Activated naive CD8-positive, alpha-beta T cell treated with anti-CD3 and anti-CD28 coated beads, Interleukin-2, amount 10 ng/mL, durations not matched to agents 7 days and 5 days (primary cell): ENCODE measurements around the gene AVEN. TPM values are rescaled to one million over a fixed set of nuclear protein-coding genes. Genes with fewer than 3 reads are reported as not detected.

ENCODE experiments used
- ATAC-seq: fragments of 150-1000 bp; cut with Tn5 transposase; one replicate; pipeline ENCODE4 v1.10.0; 2021; ENCODE audit warnings: low read depth, moderate library complexity
- POLR2A ChIA-PET: fragments of 350-600 bp; sonication (Branson Sonifier 250); formaldehyde crosslinking; loops from one replicate; lab custom pipeline; 2021; ENCODE audit warnings: antibody characterized with exemption; lab: Charles Lee
- DNase-seq: peaks from one replicate; pipeline ENCODE4 v3.0.0; 2021
- H3K27ac Mint-ChIP-seq: one replicate; pipeline ENCODE4 v1.8.0; 2022; ENCODE audit warnings: mild to moderate bottlenecking, mixed read lengths
- H3K27me3 Mint-ChIP-seq: one replicate; pipeline ENCODE4 v1.8.0; 2022; ENCODE audit warnings: mild to moderate bottlenecking, moderate library complexity, mixed read lengths
- H3K36me3 Mint-ChIP-seq: one replicate; pipeline ENCODE4 v1.8.0; 2021; ENCODE audit warnings: mild to moderate bottlenecking, mixed read lengths
- H3K4me1 Mint-ChIP-seq: one replicate; pipeline ENCODE4 v1.8.0; 2021; ENCODE audit warnings: mixed read lengths
- H3K4me3 Mint-ChIP-seq: one replicate; pipeline ENCODE4 v1.8.0; 2022; ENCODE audit warnings: mild to moderate bottlenecking, moderate library complexity, mixed read lengths
- H3K9me3 Mint-ChIP-seq: one replicate; pipeline ENCODE4 v1.8.0; 2021; ENCODE audit warnings: mixed read lengths
- total RNA-seq, 2 experiments: library from RNA; stranded (reverse); gene quantifications; one replicate each; pipeline ENCODE4 v1.2.3, GENCODE V29; 2021

The AVEN gene, protein sequence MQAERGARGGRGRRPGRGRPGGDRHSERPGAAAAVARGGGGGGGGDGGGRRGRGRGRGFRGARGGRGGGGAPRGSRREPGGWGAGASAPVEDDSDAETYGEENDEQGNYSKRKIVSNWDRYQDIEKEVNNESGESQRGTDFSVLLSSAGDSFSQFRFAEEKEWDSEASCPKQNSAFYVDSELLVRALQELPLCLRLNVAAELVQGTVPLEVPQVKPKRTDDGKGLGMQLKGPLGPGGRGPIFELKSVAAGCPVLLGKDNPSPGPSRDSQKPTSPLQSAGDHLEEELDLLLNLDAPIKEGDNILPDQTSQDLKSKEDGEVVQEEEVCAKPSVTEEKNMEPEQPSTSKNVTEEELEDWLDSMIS
- 1 to 10 TPM; 6.1 to 6.3 TPM for total RNA-seq

- H3K9me3 Mint-ChIP-seq = no peaks in the 10 kb centered on the region
- DNase-seq = peak; percentile 81
- peaks cover 3% of the 10 kb centered on the region for H3K27me3 Mint-ChIP-seq
- POLR2A ChIA-PET = interaction anchor here (1.3 kb wide), 2 partner anchors 21 to 62 kb away, joined by 7 to 8 read pairs; partner anchors contain the start of genes EMC7 and PGBD4
- H3K27ac Mint-ChIP-seq = peak within 1 kb of the TSS; percentile 86
- peak within 1 kb of the TSS; percentile 88 for H3K4me3 Mint-ChIP-seq
- H3K36me3 Mint-ChIP-seq = no peaks in the 10 kb centered on the region
- H3K4me1 Mint-ChIP-seq = peaks cover 20% of the 10 kb centered on the region
- ATAC-seq = peak; percentile 78
Measured at GRCh38 chr15:34038871-34039789, at the start of gene AVEN. Gene AVEN, minus strand, starts transcription at chr15:34039204. Its CDS starts 158 bp downstream, at chr15:34039046.

GRCh38 chr15:34085746-34086145 is 46.7 kb upstream of the AVEN start:
- peaks cover 2% of the 10 kb centered on the region for H3K4me1 Mint-ChIP-seq
- no peaks in the 10 kb centered on the region for H3K9me3 Mint-ChIP-seq
- no peak overlapping the region for H3K4me3 Mint-ChIP-seq
- ATAC-seq (no peak), DNase-seq (no peak)
- H3K36me3 Mint-ChIP-seq = peaks cover 22% of the 10 kb centered on the region
- POLR2A ChIA-PET = interaction anchor here (0.6 to 0.8 kb wide), 2 partner anchors 16 to 282 kb away, joined by 3 to 4 read pairs; partner anchors contain the start of genes LPCAT4 and PGBD4
- H3K27ac Mint-ChIP-seq = no peak overlapping the region
- H3K27me3 Mint-ChIP-seq = no peaks in the 10 kb centered on the region

DNA sequence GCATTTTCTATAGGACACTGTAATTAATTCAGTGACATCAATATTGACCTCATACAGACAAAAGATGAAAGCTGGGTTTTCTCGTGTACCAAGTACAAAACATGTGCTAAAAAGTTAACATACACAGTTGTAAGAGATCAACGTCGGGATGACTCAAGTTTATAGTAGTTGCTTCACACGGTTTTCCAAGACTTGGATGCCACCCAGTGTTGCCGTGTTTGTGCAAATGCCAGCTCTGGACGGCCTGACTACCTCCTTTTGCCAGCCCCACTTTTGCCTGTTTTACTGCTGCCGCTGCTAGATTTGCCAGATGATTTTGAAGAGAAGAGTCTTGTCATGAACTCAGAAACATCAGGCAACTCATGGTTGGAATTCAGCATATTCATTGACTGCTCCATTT is 45.1 kb upstream of the AVEN start:
- Mint-ChIP-seq H3K36me3 (peaks cover 18% of the 10 kb centered on the region), H3K4me3 (no peak overlapping the region), H3K27me3 (no peaks in the 10 kb centered on the region), H3K4me1 (peaks cover 2% of the 10 kb centered on the region), H3K27ac (no peak overlapping the region), H3K9me3 (no peaks in the 10 kb centered on the region)
- POLR2A ChIA-PET = no interaction called here
- DNase-seq (no peak), ATAC-seq (no peak)

- no peaks in the 10 kb centered on the region for H3K4me1 Mint-ChIP-seq
- no peaks in the 10 kb centered on the region for H3K9me3 Mint-ChIP-seq
- POLR2A ChIA-PET = no interaction called here
- no peak overlapping the region for H3K4me3 Mint-ChIP-seq
- H3K36me3 Mint-ChIP-seq = peaks cover 11% of the 10 kb centered on the region
- no peak overlapping the region for H3K27ac Mint-ChIP-seq
- DNase-seq (no peak), ATAC-seq (no peak)
- H3K27me3 Mint-ChIP-seq = no peaks in the 10 kb centered on the region
Measured at GRCh38 chr15:34079904-34080303, 40.9 kb upstream of the AVEN start.

DNA sequence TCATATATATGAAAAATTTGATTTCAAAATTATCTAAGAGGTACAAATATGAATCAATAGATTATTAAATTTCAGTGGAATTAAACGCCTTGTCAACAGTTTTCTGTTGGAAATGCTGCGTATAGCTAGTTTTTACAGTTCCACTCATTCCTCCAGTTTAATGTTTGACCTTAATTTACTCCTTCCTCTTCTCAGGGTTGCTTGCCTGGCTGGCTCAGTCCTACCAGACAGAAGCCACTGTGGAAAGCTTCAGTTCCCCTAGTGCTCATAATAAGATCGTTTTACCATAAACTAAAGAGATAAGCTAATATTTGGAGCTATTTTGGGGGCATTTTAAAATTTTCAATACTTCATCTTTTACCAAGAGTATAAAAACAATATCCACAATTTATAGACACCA is 39.9 kb upstream of the AVEN start:
- Mint-ChIP-seq H3K27me3 (no peaks in the 10 kb centered on the region), H3K4me1 (no peaks in the 10 kb centered on the region), H3K36me3 (peaks cover 7% of the 10 kb centered on the region), H3K9me3 (no peaks in the 10 kb centered on the region), H3K27ac (no peak overlapping the region), H3K4me3 (no peak overlapping the region)
- ATAC-seq = no peak
- POLR2A ChIA-PET = interaction anchor here (0.5 kb wide), 1 partner anchor 290 kb away, joined by 3 read pairs; no protein-coding TSS in a partner anchor
- no peak for DNase-seq

DNA sequence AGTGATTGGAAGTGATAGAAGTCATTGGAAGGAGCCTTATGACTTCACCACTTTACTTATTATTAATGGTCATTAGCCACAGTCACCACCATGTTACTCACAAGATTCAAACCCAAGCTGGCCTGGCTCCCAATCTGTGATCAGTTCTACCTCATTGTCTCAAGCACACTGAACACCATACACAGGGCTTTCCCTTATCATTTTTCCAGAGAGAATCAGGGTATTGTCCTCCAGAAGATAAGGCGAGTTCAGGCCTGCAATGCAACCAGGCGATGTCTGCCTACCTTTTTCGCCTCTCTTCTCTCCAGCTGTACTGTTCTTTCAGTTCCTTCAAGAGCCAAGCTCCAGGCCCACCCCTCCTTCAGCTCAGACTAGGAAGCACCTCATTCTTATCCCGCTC is 37.8 kb upstream of the AVEN start:
- POLR2A ChIA-PET = interaction anchor here (0.6 kb wide), 1 partner anchor 59 kb away, joined by 4 read pairs; no protein-coding TSS in a partner anchor
- Mint-ChIP-seq H3K4me1 (no peaks in the 10 kb centered on the region), H3K36me3 (peaks cover 2% of the 10 kb centered on the region), H3K9me3 (no peaks in the 10 kb centered on the region), H3K4me3 (no peak overlapping the region), H3K27me3 (no peaks in the 10 kb centered on the region), H3K27ac (no peak overlapping the region)
- ATAC-seq (no peak), DNase-seq (no peak)

GRCh38 chr15:34070003-34070402 is 31.0 kb upstream of the AVEN start:
- Mint-ChIP-seq H3K4me1 (no peaks in the 10 kb centered on the region), H3K27me3 (no peaks in the 10 kb centered on the region), H3K36me3 (no peaks in the 10 kb centered on the region), H3K4me3 (no peak overlapping the region), H3K9me3 (no peaks in the 10 kb centered on the region), H3K27ac (no peak overlapping the region)
- ATAC-seq (no peak), DNase-seq (no peak)
- POLR2A ChIA-PET = no interaction called here

- H3K9me3 Mint-ChIP-seq = no peaks in the 10 kb centered on the region
- POLR2A ChIA-PET = no interaction called here
- H3K27me3 Mint-ChIP-seq = no peaks in the 10 kb centered on the region
- no peak overlapping the region for H3K4me3 Mint-ChIP-seq
- DNase-seq = no peak
- H3K36me3 Mint-ChIP-seq = no peaks in the 10 kb centered on the region
- no peak overlapping the region for H3K27ac Mint-ChIP-seq
- ATAC-seq = no peak
- peaks cover 14% of the 10 kb centered on the region for H3K4me1 Mint-ChIP-seq
Measured at GRCh38 chr15:34065941-34066340, 26.9 kb upstream of the AVEN start.

- DNase-seq (no peak), ATAC-seq (no peak)
- no peak overlapping the region for H3K4me3 Mint-ChIP-seq
- H3K27me3 Mint-ChIP-seq = no peaks in the 10 kb centered on the region
- H3K27ac Mint-ChIP-seq = no peak overlapping the region
- POLR2A ChIA-PET = no interaction called here
- H3K4me1 Mint-ChIP-seq = peaks cover 14% of the 10 kb centered on the region
- H3K9me3 Mint-ChIP-seq = no peaks in the 10 kb centered on the region
- no peaks in the 10 kb centered on the region for H3K36me3 Mint-ChIP-seq
Measured at GRCh38 chr15:34065261-34065660, 26.3 kb upstream of the AVEN start.

DNA sequence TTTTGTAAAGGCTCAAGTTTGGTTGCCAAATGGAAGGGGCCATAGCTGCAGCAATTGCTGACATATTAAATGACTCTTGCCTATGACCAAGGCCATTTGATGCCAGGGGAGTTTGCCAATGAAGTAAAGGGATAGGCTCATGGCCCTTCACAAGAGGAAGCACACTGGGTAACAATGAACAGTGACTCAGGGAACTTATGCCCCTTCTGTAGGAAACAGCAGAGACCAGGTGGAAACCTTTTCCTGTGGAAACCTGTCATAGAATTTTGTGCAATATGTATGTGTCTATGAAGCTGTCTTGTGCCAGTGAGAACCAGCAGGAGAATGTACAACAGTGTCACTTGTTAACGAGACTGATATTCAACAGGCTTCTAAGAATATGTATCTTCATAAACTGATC is 25.4 kb upstream of the AVEN start:
- H3K9me3 Mint-ChIP-seq = no peaks in the 10 kb centered on the region
- no peak overlapping the region for H3K27ac Mint-ChIP-seq
- H3K27me3 Mint-ChIP-seq = peaks cover 2% of the 10 kb centered on the region
- no peak for DNase-seq
- ATAC-seq = no peak
- H3K36me3 Mint-ChIP-seq = no peaks in the 10 kb centered on the region
- H3K4me3 Mint-ChIP-seq = no peak overlapping the region
- peaks cover 14% of the 10 kb centered on the region for H3K4me1 Mint-ChIP-seq
- POLR2A ChIA-PET = interaction anchor here (0.8 kb wide), 1 partner anchor 303 kb away, joined by 3 read pairs; the partner anchor contains the start of gene LPCAT4

- H3K4me3 Mint-ChIP-seq = no peak overlapping the region
- no peak overlapping the region for H3K27ac Mint-ChIP-seq
- H3K9me3 Mint-ChIP-seq = no peaks in the 10 kb centered on the region
- peaks cover 14% of the 10 kb centered on the region for H3K4me1 Mint-ChIP-seq
- H3K27me3 Mint-ChIP-seq = peaks cover 2% of the 10 kb centered on the region
- no peak for DNase-seq
- POLR2A ChIA-PET = interaction anchor here (1.1 kb wide), 1 partner anchor 149 kb away, joined by 3 read pairs; no protein-coding TSS in a partner anchor
- H3K36me3 Mint-ChIP-seq = no peaks in the 10 kb centered on the region
- no peak for ATAC-seq
Measured at GRCh38 chr15:34059946-34060345, 20.9 kb upstream of the AVEN start.

DNA sequence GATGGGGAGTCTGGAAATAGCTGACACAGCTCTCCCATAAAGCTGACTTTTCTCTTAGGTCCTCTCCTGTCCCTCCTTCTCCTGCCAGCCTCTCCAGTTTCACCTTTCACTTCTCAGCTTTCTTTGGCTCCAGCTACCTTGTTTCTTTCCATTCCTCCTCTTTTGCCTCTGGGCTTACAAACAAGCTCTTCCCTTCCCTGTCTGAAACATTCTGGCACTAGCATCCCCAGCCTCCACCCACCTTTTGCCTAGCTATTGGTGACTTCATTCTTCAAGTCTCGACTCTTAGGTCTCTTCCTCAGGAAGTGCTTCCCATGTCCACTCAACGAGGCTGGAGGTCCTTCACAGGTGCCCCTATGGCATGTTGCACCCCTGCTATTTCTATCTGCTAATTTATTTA is 20.5 kb upstream of the AVEN start:
- H3K9me3 Mint-ChIP-seq = no peaks in the 10 kb centered on the region
- H3K27ac Mint-ChIP-seq = no peak overlapping the region
- no peak overlapping the region for H3K4me3 Mint-ChIP-seq
- peaks cover 2% of the 10 kb centered on the region for H3K27me3 Mint-ChIP-seq
- peaks cover 12% of the 10 kb centered on the region for H3K4me1 Mint-ChIP-seq
- H3K36me3 Mint-ChIP-seq = no peaks in the 10 kb centered on the region
- ATAC-seq = no peak
- DNase-seq = no peak
- POLR2A ChIA-PET = no interaction called here

DNA sequence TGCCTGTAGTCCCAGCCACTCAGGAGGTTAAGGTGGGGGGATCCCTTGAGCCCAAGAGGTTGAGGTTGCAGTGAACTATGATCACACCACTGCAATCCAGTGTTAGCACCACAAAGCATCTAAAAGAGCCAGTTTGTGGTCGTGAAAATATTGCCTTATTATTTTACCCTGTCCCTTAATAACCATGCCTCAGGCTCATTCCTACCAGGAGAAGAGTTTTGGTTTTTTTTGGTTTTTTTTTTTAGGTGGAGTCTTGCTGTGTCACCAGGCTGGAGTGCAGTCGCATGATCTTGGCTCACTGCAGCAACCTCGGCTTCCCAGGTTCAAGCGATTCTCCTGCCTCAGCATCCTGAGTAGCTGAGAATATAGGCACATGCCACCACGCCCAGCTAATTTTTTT is 17.9 kb upstream of the AVEN start:
- Mint-ChIP-seq H3K27me3 (peaks cover 8% of the 10 kb centered on the region), H3K4me3 (no peak overlapping the region), H3K4me1 (peaks cover under 1% of the 10 kb centered on the region), H3K27ac (no peak overlapping the region), H3K9me3 (peaks cover 4% of the 10 kb centered on the region), H3K36me3 (no peaks in the 10 kb centered on the region)
- ATAC-seq (no peak), DNase-seq (no peak)
- POLR2A ChIA-PET = no interaction called here
